Measurements from ENCODE around the gene SRP72.
A peak's percentile ranks its signal among the peaks of the same experiment; 100 is the strongest.

The SRP72 gene, protein sequence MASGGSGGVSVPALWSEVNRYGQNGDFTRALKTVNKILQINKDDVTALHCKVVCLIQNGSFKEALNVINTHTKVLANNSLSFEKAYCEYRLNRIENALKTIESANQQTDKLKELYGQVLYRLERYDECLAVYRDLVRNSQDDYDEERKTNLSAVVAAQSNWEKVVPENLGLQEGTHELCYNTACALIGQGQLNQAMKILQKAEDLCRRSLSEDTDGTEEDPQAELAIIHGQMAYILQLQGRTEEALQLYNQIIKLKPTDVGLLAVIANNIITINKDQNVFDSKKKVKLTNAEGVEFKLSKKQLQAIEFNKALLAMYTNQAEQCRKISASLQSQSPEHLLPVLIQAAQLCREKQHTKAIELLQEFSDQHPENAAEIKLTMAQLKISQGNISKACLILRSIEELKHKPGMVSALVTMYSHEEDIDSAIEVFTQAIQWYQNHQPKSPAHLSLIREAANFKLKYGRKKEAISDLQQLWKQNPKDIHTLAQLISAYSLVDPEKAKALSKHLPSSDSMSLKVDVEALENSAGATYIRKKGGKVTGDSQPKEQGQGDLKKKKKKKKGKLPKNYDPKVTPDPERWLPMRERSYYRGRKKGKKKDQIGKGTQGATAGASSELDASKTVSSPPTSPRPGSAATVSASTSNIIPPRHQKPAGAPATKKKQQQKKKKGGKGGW

DNA sequence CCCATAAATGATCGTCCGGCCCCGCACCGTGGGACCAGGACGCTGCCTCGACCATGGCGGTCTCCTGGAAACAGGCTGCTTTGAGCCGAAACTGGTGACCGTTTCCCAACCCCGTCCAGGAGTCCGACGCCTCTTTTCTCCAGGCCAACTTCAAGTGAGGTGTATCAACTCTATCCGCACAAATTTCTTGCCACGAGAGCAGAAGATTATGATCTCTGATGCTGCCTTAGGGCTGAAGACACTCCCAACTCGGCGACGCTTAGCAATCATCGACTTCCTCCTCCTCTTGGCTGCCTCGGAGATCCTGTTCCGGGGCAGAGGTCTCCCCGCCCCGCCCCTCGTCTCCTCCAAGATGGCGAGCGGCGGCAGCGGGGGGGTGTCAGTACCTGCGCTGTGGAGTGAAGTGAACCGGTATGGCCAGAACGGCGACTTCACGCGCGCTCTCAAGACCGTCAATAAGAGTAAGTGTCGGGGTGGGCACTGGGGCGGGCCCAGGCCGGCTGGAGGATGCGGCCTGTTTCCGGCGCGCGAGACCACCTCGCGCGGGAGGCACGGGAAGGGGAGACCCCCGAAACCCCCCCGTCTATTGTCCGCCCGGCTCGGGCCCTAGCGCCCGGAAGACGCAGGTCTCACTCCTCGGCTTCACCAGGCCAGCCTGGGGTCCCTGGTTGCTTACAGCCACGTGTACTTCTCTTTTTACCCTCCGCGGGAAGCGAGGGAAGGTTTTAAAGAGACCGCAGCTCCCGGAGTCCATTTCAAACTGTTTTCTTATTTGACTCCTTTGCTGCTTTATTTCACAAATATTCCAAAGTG lies at the start of gene SRP72:
Gene SRP72, plus strand, starts transcription at position 334 of the 813 bp plus-strand sequence. Its CDS starts 19 bp downstream, at position 353.
- DNase-seq (ENCODE audit: low read depth) = peak; percentile 86
- TF ChIP-seq, protein P1, sequence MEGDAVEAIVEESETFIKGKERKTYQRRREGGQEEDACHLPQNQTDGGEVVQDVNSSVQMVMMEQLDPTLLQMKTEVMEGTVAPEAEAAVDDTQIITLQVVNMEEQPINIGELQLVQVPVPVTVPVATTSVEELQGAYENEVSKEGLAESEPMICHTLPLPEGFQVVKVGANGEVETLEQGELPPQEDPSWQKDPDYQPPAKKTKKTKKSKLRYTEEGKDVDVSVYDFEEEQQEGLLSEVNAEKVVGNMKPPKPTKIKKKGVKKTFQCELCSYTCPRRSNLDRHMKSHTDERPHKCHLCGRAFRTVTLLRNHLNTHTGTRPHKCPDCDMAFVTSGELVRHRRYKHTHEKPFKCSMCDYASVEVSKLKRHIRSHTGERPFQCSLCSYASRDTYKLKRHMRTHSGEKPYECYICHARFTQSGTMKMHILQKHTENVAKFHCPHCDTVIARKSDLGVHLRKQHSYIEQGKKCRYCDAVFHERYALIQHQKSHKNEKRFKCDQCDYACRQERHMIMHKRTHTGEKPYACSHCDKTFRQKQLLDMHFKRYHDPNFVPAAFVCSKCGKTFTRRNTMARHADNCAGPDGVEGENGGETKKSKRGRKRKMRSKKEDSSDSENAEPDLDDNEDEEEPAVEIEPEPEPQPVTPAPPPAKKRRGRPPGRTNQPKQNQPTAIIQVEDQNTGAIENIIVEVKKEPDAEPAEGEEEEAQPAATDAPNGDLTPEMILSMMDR (conservative IDR thresholded peaks at IDR 0.05; ENCODE audit: low read length) = no peak
- peak within 1 kb of the TSS; percentile 62 for H3K4me3 ChIP-seq (ENCODE audit: low read length)

DNA sequence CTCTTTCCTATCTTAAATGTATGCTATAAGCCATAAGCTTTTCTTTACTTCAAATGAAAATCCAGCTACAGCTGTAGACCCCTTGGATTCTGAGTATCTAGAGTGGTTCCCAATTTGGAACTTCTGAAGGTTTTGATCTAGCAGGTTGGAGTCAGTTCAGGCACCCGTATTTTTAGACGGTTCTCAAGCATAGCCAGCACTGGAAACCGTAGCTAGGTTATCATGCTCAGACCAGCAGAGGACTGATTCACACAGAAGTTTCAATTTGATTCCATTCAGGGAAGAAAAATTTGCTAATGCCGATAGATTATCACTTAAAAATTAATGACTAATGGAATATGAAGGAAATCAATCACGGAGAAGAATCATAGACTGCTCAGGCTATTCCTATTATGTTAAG lies 43.2 kb upstream of the SRP72 start:
- H3K4me3 ChIP-seq (ENCODE audit: low read length) = no peak overlapping the region
- TF ChIP-seq, protein P1 (conservative IDR thresholded peaks at IDR 0.05; ENCODE audit: low read length) = no peak
- DNase-seq (ENCODE audit: low read depth) = no peak

DNA sequence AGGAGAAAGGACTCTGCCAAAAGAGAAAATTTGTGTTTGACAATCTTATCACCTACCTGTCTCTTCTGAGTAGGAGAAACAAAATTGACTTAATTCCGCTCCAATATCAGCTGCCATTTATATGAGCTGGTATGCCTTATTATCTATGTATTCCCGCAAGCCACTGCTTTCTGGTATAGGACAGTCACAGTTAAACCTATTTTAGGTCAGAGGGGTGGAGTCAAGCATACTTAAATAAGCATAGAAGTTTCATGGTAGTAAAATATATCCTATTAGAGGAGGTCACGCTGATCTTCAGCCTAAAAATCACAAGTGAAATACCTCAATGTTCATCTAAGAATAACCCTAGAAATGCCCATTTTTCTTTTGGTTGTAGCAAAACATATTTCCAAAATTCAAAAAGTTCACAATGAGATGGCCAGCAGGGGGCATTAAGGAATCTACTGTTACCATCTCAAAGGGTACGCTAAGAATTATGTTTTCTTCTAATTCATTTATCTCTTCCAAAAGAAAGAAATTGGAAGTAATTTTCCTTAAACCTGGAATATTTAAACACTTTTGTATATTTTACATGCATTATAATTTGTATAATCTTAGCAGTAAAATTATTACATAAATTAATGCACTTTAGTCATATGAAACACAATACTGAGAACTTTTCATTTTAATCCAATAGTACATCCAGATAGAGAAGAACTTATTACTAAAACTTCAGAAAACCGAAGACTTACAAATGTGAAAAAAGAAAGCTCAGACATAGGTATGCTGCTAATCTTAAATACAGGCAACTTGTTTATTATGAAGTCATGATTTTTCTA lies 42.5 kb upstream of the SRP72 start:
- H3K4me3 ChIP-seq (ENCODE audit: low read length) = no peak overlapping the region
- TF ChIP-seq, protein P1 (conservative IDR thresholded peaks at IDR 0.05; ENCODE audit: low read length) = peak; percentile 77
- peak; percentile 42 for DNase-seq (ENCODE audit: low read depth)

DNA sequence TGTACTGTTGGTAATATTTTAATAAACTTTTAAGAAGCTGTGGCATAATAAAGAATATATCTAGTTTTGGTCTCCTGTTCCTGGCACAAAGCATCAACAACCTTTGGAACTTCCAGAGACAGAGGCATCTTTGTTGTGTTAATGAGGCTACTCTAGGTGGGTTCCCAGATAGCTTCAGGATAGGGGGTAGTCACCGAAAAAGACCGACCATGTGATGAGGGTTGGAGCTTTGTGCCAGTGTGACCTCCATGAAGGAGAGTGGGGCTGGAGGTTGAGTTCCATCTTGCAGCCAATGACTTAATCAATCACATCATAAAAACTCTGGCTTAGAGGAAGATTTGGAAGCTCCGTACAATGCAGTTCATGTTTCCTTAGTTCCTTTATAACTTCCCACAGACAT lies 41.9 kb upstream of the SRP72 start:
- TF ChIP-seq, protein P1 (conservative IDR thresholded peaks at IDR 0.05; ENCODE audit: low read length) = no peak
- H3K4me3 ChIP-seq (ENCODE audit: low read length) = no peak overlapping the region

DNA sequence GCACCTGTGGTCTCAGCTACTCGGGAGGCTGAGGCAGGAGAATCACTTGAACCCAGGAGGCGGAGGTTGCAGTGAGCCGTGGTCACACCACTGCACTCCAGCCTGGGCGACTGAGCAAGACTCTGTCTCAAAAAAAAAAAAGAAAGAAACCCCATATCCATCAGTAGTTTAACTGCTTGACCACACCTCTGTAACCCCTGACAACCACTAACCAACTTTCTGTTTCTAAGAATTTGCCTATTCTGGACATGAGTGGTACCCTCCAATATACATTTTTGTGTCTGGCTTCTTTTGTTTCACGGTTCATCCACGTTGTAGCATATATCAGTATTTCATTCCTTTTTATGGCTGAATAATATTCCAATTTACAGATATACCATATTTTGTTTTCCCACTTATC lies 41.1 kb upstream of the SRP72 start:
- TF ChIP-seq, protein P1 (conservative IDR thresholded peaks at IDR 0.05; ENCODE audit: low read length) = no peak
- no peak for DNase-seq (ENCODE audit: low read depth)
- H3K4me3 ChIP-seq (ENCODE audit: low read length) = no peak overlapping the region

More for the DNA sequence above, 41.9 kb upstream of the SRP72 start:
- no peak for DNase-seq (ENCODE audit: low read depth)

DNA sequence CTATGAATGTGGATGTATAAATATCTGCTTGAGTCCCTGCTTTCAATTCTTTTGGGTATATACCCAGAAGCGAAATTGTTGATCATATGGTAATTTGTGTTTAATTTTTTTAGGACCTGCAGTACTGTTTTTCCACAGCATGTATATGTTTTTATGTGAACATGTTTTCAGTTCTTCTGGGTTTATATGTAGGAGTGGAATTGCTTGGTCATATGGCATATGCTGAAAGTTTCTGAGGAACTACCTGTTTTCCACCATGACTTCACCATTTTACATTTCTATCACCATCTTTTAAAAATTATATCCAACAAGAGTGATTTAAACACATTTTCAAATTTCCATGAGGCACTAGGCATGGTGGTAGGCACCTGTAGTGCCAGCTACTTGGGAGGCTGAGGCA lies 40.2 kb upstream of the SRP72 start:
- no peak for DNase-seq (ENCODE audit: low read depth)
- TF ChIP-seq, protein P1 (conservative IDR thresholded peaks at IDR 0.05; ENCODE audit: low read length) = no peak

More for the DNA sequence above, 40.2 kb upstream of the SRP72 start:
- no peak overlapping the region for H3K4me3 ChIP-seq (ENCODE audit: low read length)

Data from AG10803 (cell line).